ENCODE measurements around the gene NMRAL1.

NMRAL1 gene

GRCh38 chr16:4468972-4469371, 5.5 kb downstream of the NMRAL1 start:
- no peak for TF ChIP-seq CTCF (IDR thresholded peaks at IDR 0.05; ENCODE audit: unreplicated experiment in 3 of 3)
- H3K27ac Mint-ChIP-seq: no peak overlapping the region
- no peaks in the 10 kb centered on the region for H3K27me3 Mint-ChIP-seq (ENCODE audit: low read depth)

GRCh38 chr16:4467916-4468315, 6.5 kb downstream of the NMRAL1 start:
- TF ChIP-seq CTCF (IDR thresholded peaks at IDR 0.05; ENCODE audit: unreplicated experiment in 3 of 3): no peak
- H3K27me3 Mint-ChIP-seq (ENCODE audit: low read depth): no peaks in the 10 kb centered on the region
- no peak overlapping the region for H3K4me3 Mint-ChIP-seq
- H3K27ac Mint-ChIP-seq: no peak overlapping the region
- H3K4me1 Mint-ChIP-seq: no peaks in the 10 kb centered on the region
- peaks cover 28% of the 10 kb centered on the region for H3K36me3 Mint-ChIP-seq (ENCODE audit: low read depth)
- H3K9me3 Mint-ChIP-seq: no peaks in the 10 kb centered on the region

More at GRCh38 chr16:4468972-4469371, 5.5 kb downstream of the NMRAL1 start:
- H3K4me1 Mint-ChIP-seq: peaks cover 4% of the 10 kb centered on the region
- H3K9me3 Mint-ChIP-seq: no peaks in the 10 kb centered on the region
- H3K4me3 Mint-ChIP-seq: no peak overlapping the region
- peaks cover 25% of the 10 kb centered on the region for H3K36me3 Mint-ChIP-seq (ENCODE audit: low read depth)

GRCh38 chr16:4465977-4466779, 8.2 kb downstream of the NMRAL1 start:
- Mint-ChIP-seq H3K27ac (no peak overlapping the region), H3K27me3 (ENCODE audit: low read depth) (no peaks in the 10 kb centered on the region), H3K4me1 (no peaks in the 10 kb centered on the region), H3K36me3 (ENCODE audit: low read depth) (peaks cover 28% of the 10 kb centered on the region), H3K4me3 (no peak overlapping the region), H3K9me3 (no peaks in the 10 kb centered on the region)
- TF ChIP-seq CTCF (IDR thresholded peaks at IDR 0.05; ENCODE audit: unreplicated experiment in 3 of 3): no peak

- Mint-ChIP-seq H3K4me1 (peaks cover 7% of the 10 kb centered on the region), H3K36me3 (ENCODE audit: low read depth) (peaks cover 36% of the 10 kb centered on the region), H3K27ac (no peak overlapping the region), H3K9me3 (no peaks in the 10 kb centered on the region), H3K27me3 (ENCODE audit: low read depth) (no peaks in the 10 kb centered on the region), H3K4me3 (no peak overlapping the region)
- no peak for TF ChIP-seq CTCF (IDR thresholded peaks at IDR 0.05; ENCODE audit: unreplicated experiment in 3 of 3)
Measured at GRCh38 chr16:4463522-4464163, 10.8 kb downstream of the NMRAL1 start.

- Mint-ChIP-seq H3K27ac (no peak overlapping the region), H3K4me1 (peaks cover 7% of the 10 kb centered on the region), H3K36me3 (ENCODE audit: low read depth) (peaks cover 33% of the 10 kb centered on the region), H3K9me3 (no peaks in the 10 kb centered on the region), H3K4me3 (no peak overlapping the region), H3K27me3 (ENCODE audit: low read depth) (no peaks in the 10 kb centered on the region)
- TF ChIP-seq CTCF (IDR thresholded peaks at IDR 0.05; ENCODE audit: unreplicated experiment in 3 of 3): no peak
Measured at GRCh38 chr16:4461250-4462085, 13.0 kb downstream of the NMRAL1 start.
